ENCODE data around the gene STXBP6.

DNA sequence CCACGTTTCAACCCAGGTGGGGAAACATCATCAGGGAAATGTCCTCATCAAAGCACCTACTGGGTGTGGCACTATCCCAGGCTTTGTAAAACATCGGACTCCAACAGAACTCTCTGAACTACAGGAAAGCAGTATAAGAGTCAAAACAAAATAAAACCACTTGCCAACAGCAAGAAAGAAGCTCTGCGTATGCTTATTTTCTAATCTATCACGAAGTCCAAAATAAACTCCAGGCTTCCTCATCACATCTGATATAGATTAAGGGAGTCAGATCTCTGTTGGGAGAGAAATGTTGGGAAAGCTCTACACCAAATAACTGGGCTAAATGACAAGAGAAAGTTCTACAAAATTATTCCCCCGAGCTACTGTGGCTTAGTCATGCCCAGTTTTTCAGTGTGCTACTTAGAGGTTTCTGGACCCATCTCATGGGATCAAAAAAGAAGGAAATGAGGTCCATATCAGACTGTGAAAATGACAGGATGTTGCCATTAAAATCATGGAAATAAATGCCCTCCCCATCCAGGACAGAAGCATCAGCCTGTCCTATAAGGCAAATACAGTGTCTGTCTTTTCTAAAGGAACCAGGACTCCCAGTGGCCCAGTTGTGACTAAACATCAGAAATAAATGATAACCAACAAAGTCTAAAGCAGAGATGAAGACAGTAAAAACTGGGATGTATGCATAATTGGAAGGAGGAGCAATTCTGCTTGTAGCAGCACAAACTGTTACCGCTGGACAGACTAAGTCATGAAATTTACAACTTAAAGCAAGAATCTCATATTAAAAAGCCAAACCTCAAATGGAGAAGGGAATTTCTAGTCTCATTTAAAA lies 149.5 kb downstream of the STXBP6 start:
- TF ChIP-seq, protein P1, sequence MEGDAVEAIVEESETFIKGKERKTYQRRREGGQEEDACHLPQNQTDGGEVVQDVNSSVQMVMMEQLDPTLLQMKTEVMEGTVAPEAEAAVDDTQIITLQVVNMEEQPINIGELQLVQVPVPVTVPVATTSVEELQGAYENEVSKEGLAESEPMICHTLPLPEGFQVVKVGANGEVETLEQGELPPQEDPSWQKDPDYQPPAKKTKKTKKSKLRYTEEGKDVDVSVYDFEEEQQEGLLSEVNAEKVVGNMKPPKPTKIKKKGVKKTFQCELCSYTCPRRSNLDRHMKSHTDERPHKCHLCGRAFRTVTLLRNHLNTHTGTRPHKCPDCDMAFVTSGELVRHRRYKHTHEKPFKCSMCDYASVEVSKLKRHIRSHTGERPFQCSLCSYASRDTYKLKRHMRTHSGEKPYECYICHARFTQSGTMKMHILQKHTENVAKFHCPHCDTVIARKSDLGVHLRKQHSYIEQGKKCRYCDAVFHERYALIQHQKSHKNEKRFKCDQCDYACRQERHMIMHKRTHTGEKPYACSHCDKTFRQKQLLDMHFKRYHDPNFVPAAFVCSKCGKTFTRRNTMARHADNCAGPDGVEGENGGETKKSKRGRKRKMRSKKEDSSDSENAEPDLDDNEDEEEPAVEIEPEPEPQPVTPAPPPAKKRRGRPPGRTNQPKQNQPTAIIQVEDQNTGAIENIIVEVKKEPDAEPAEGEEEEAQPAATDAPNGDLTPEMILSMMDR (IDR thresholded peaks at IDR 0.05), result no peak
- TF ChIP-seq POLR2A (IDR thresholded peaks at IDR 0.05) (no peak), EP300 (IDR thresholded peaks at IDR 0.05; ENCODE audit: low read depth) (no peak)
